ENCODE measurements around the gene RFX1.

DNA sequence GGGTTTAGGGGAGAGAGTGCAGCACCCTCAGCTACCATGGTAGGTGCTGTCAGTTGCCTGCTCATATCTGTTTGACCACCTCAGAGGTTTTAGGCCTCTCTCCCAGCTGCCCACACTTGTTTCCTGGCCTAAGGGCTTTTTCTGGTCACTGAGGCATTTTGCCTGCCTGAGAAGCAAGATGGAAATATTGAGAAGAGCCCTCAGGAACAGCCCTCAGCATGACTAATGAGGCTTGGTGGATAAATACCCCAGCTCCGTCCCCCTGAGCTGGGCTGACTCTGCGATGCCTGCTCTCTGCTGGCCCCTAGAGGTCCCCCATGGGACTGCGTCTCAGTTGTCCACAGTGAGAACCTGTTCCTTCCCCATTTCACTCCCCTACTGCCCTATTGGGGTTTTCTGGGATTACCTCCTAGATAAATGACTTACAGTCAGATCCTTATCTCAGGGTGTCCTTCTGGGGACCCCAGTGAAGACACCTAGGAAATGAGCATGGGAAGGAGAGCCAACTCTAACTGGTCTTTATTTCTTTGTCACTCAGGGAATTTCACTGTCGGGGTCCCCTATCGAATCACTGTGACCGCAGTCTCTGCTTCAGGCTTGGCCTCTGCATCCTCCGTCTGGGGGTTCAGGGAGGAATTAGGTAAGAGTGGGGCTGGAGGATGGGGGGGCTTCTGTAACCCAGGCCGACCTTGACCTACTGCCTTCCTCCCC is 42.5 kb upstream of the RFX1 start:
- TF ChIP-seq EZH2 (optimal IDR thresholded peaks at IDR 0.05; ENCODE audit: low read depth, low read length), result no peak
- TF ChIP-seq, protein P1, sequence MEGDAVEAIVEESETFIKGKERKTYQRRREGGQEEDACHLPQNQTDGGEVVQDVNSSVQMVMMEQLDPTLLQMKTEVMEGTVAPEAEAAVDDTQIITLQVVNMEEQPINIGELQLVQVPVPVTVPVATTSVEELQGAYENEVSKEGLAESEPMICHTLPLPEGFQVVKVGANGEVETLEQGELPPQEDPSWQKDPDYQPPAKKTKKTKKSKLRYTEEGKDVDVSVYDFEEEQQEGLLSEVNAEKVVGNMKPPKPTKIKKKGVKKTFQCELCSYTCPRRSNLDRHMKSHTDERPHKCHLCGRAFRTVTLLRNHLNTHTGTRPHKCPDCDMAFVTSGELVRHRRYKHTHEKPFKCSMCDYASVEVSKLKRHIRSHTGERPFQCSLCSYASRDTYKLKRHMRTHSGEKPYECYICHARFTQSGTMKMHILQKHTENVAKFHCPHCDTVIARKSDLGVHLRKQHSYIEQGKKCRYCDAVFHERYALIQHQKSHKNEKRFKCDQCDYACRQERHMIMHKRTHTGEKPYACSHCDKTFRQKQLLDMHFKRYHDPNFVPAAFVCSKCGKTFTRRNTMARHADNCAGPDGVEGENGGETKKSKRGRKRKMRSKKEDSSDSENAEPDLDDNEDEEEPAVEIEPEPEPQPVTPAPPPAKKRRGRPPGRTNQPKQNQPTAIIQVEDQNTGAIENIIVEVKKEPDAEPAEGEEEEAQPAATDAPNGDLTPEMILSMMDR (IDR thresholded peaks at IDR 0.05; ENCODE audit: low read length), result peak; percentile 97

Measured in MM.1S (cell line).